A673 (cell line): ENCODE measurements around the gene CHCHD2.

ENCODE experiments used
- CTCF ChIP-seq: fragments of 300-800, 200-600 bp; sonication (generic); conservative IDR thresholded peaks from 2 replicates; pipeline ENCODE4 v1.5.1; 2017; ENCODE audit warnings: low read depth, mild to moderate bottlenecking, antibody characterized with exemption, low read length, moderate library complexity, mixed read lengths
- EZH2 ChIP-seq: fragments of 200-600 bp; sonication (generic); IDR thresholded peaks from 2 replicates; pipeline ENCODE4 v1.6.1; 2017; ENCODE audit warnings: borderline replicate concordance, low read depth, mild to moderate bottlenecking, mixed read lengths, antibody characterized with exemption, low read length; ENCODE audit not compliant: poor library complexity, severe bottlenecking

- no peak for TF ChIP-seq CTCF
- no peak for TF ChIP-seq EZH2
Measured at GRCh38 chr7:56053379-56053778, 52.9 kb downstream of the CHCHD2 start.
